Psoas muscle (tissue), 8 donors: ENCODE data around the gene SUPT6H. TPM values are rescaled to one million over a fixed set of nuclear protein-coding genes. Genes with fewer than 3 reads are reported as not detected.

Experiments used
- ATAC-seq, 4 donors: fragments of 200-7000 bp; cut with Tn5 transposase; one replicate each; pipeline ENCODE4 v1.9.1; 2020; ENCODE audit warnings: moderate library complexity in 3 of 4, mild to moderate bottlenecking in 2 of 4
- DNase-seq, 2 donors: peaks; one replicate each; pipeline ENCODE4 v3.0.0-alpha.2; 2020
- H3K27ac ChIP-seq: fragments of 200-600 bp; one replicate; pipeline ENCODE4 v1.8.0; 2022
- H3K27me3 ChIP-seq, 3 donors: fragments of 200-600 bp in 1 of 3; one replicate each; pipeline versions ENCODE4 v1.6.1 to v1.8.0; 2013 to 2022; ENCODE audit warnings: low read length in 2 of 3, mild to moderate bottlenecking in 2 of 3, moderate library complexity in 1 of 3; ENCODE audit not compliant: insufficient read depth in 3 of 3
- H3K36me3 ChIP-seq, 2 donors: fragments of 200-600 bp in 1 of 2; one replicate each; pipeline versions ENCODE4 v1.6.1 to v1.8.0; 2013 to 2022; ENCODE audit warnings: low read depth in 1 of 2, mild to moderate bottlenecking in 1 of 2, moderate library complexity in 1 of 2; ENCODE audit not compliant: insufficient read depth in 1 of 2
- H3K4me1 ChIP-seq: fragments of 200-600 bp; one replicate; pipeline ENCODE4 v1.8.0; 2022
- H3K4me3 ChIP-seq: fragments of 200-600 bp; one replicate; pipeline ENCODE4 v1.8.0; 2022; ENCODE audit warnings: mild to moderate bottlenecking
- H3K9me3 ChIP-seq: fragments of 200-600 bp; one replicate; pipeline ENCODE4 v1.8.0; 2022
- WGBS, 3 donors: extraction: QIAGEN DNeasy Blood & Tissue Kit; methylation state at CpG; one replicate each; pipeline versions ENCODE4 v1.1.6 to v1.1.7; 2013; 5-methylcytosine and 5-hydroxymethylcytosine counted together
- intact Hi-C, 2 donors: fragments of 100-400 bp; cut with DNase I; formaldehyde crosslinking; loops; one replicate each; pipeline versions ENCODE4 v1.11.0 to v1.14.2; 2022
- polyA plus RNA-seq, 3 donors: library from polyadenylated mRNA; stranded (reverse); fragments of 200-250 nt; gene quantifications; one replicate each; pipeline ENCODE4 v1.2.3, GENCODE V29; 2013
- total RNA-seq, 4 donors: library from RNA; stranded (reverse); fragmentation: NEBNext Ultra II Directional in 2 of 4; extraction: Animal tissue kit (Norgen Biotek cat#: 25700) in 2 of 4; gene quantifications; one replicate each; pipeline versions ENCODE4 v1.2.1 to v1.2.4, GENCODE V29; 2021 to 2023
- TF ChIP-seq, protein P1 (sequence below): fragments of 200-600 bp; IDR thresholded peaks from one replicate; pipeline ENCODE4 v1.8.0; 2022; ENCODE audit warnings: antibody characterized with exemption
- donor health status: healthy with polysubstance abuse.
- donor health status: DM: no; HTN: no; CAD: no; lungs with moderate emphysema.
- donor health status: Bipolar disorder and iron deficiency.
- donor health status: healthy.
- donor health status: DM: yes; HTN: yes; CAD: no.
- donor health status: DM: no; HTN: no; CAD: no.
- donor health status: DM: no; HTN: no; CAD: no.
- donor health status: DM: yes; HTN: yes; CAD: no.

The SUPT6H gene
- total and polyA plus RNA-seq, 7 donors, result 28.6 to 77.4 (median 67.0) TPM

DNA sequence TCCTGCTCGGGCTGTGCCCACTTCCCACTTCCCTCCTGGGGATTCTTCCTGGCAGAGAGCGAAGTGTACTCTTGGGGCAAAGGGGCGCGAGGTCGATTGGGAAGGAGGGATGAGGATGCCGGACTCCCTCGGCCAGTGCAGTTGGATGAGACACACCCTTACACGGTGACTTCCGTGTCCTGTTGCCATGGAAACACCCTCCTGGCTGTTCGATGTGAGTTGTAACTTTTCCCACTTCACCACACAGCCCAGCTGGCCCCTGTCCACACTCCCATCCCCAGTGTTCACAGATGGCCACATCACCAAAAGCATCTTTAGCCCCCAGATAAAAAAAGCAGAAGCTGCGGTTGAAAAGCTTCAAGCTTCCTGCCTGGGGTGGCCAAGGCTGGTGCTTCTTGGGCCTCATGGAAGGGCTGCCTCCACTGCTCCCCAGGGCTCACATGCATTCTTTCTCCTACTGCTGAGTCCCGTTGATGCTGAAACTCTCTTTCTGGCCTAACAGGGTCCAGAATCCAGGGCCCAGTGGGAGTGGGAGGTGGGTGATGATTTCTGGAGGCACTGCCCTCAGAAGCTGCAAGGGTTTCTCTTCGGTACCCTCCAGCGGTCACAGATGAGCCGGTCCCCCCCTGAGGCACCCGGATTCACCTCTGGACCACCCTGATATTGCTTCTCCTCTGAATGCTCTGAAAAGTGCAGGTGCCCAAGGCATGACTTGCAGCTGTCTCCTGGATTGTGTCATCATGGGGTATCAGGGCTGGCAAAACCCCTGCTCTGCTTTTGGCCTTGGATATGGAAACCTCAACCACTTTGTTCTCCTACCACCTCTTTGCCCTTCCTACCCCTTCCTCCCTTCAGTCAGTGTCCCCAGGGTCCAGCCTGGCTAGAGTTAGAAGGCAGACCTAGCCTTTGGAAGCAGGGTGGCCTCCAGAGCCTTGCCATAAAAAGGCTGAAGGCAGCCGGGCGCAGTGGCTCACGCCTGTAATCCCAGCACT, 79.6 kb downstream of the SUPT6H start:
- no peak overlapping the region for H3K27ac ChIP-seq
- no peaks in the 10 kb centered on the region for H3K9me3 ChIP-seq
- DNase-seq (peak in 1 of 2 donors; percentile 52), ATAC-seq (no peak)
- TF ChIP-seq, protein P1, sequence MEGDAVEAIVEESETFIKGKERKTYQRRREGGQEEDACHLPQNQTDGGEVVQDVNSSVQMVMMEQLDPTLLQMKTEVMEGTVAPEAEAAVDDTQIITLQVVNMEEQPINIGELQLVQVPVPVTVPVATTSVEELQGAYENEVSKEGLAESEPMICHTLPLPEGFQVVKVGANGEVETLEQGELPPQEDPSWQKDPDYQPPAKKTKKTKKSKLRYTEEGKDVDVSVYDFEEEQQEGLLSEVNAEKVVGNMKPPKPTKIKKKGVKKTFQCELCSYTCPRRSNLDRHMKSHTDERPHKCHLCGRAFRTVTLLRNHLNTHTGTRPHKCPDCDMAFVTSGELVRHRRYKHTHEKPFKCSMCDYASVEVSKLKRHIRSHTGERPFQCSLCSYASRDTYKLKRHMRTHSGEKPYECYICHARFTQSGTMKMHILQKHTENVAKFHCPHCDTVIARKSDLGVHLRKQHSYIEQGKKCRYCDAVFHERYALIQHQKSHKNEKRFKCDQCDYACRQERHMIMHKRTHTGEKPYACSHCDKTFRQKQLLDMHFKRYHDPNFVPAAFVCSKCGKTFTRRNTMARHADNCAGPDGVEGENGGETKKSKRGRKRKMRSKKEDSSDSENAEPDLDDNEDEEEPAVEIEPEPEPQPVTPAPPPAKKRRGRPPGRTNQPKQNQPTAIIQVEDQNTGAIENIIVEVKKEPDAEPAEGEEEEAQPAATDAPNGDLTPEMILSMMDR, result no peak
- intact Hi-C loops, result loop anchor here in 1 of 2 donors (2.0 kb wide), 1 partner anchor 13 kb away; the partner anchor contains the start of gene NEK8
- H3K4me3 ChIP-seq, result no peak overlapping the region
- H3K27me3 ChIP-seq, result no peaks in the 10 kb centered on the region
- H3K36me3 ChIP-seq, result no peaks in the 10 kb centered on the region
- 70 to 79% (median 72%) methylated on average over 19 of the region's 19 CpGs for WGBS, 3 donors
- peaks cover 23% of the 10 kb centered on the region for H3K4me1 ChIP-seq

GRCh38 chr17:28743243-28744103, 81.5 kb downstream of the SUPT6H start, which contains the start of gene TRAF4:
Gene TRAF4 (plus strand): TSS chr17:28744011. CDS start chr17:28744113, 102 bp downstream.
- Histone ChIP-seq H3K9me3 (no peaks in the 10 kb centered on the region), H3K36me3 (peaks cover 0 to 8% of the 10 kb centered on the region in 2 donors), H3K27ac (peak within 1 kb of the TSS; percentile 78), H3K27me3 (no peaks in the 10 kb centered on the region), H3K4me1 (peaks cover 28% of the 10 kb centered on the region), H3K4me3 (peak within 1 kb of the TSS; percentile 79)
- intact Hi-C loops, result loop anchor here in 1 of 2 donors (2.0 kb wide), 1 partner anchor 15 kb away; the partner anchor contains the start of gene NEK8
- TF ChIP-seq, protein P1, result peak; percentile 31
- DNase-seq (peak; percentile 82 to 84), ATAC-seq (peak; percentile 86 to 91 (median 88))
- 1 to 3% (median 1%) methylated on average over 35 to 70 of the region's 70 CpGs for WGBS, 3 donors

GRCh38 chr17:28744104-28744971, 82.3 kb downstream of the SUPT6H start:
- intact Hi-C loops, result no loop called here
- peak; percentile 47 to 70 for DNase-seq
- 3 to 7% (median 6%) methylated on average over 32 to 61 of the region's 61 CpGs for WGBS, 3 donors

More at GRCh38 chr17:28744104-28744971, 82.3 kb downstream of the SUPT6H start:
- peak overlapping the region; percentile 78 for H3K27ac ChIP-seq
- H3K4me1 ChIP-seq, result peaks cover 28% of the 10 kb centered on the region
- ATAC-seq, result peak in 1 of 4 donors; percentile 8
- H3K9me3 ChIP-seq, result no peaks in the 10 kb centered on the region
- peaks cover 0 to 16% of the 10 kb centered on the region in 2 donors for H3K36me3 ChIP-seq
- H3K4me3 ChIP-seq, result peak overlapping the region; percentile 79
- TF ChIP-seq, protein P1, result no peak
- H3K27me3 ChIP-seq, result no peaks in the 10 kb centered on the region
